ENCODE results near the gene METTL1. TPM values are rescaled to one million over a fixed set of nuclear protein-coding genes. Genes with fewer than 3 reads are reported as not detected.

The METTL1 gene
- total and polyA plus RNA-seq, 3 donors from 2014 or later, result 16.7 to 28.8 (median 22.8) TPM

- WGBS, 2 donors, result 43 to 44% methylated on average over 13 to 21 of the region's 21 CpGs
- Histone ChIP-seq H3K27ac (no peak overlapping the region), H3K27me3 (no peaks in the 10 kb centered on the region), H3K4me3 (no peak overlapping the region), H3K4me1 (peaks cover 9% of the 10 kb centered on the region), H3K9me3 (no peaks in the 10 kb centered on the region), H3K36me3 (ENCODE audit: low read depth, missing control alignments) (no peaks in the 10 kb centered on the region)
- TF ChIP-seq CTCF (IDR thresholded peaks at IDR 0.05), result no peak
- intact Hi-C loops (cut with DNase I; ENCODE audit: low total_unique reads), result no loop called here
- peak; percentile 37 for DNase-seq
Measured at GRCh38 chr12:57727758-57728395, 44.0 kb downstream of the METTL1 start.

DNA sequence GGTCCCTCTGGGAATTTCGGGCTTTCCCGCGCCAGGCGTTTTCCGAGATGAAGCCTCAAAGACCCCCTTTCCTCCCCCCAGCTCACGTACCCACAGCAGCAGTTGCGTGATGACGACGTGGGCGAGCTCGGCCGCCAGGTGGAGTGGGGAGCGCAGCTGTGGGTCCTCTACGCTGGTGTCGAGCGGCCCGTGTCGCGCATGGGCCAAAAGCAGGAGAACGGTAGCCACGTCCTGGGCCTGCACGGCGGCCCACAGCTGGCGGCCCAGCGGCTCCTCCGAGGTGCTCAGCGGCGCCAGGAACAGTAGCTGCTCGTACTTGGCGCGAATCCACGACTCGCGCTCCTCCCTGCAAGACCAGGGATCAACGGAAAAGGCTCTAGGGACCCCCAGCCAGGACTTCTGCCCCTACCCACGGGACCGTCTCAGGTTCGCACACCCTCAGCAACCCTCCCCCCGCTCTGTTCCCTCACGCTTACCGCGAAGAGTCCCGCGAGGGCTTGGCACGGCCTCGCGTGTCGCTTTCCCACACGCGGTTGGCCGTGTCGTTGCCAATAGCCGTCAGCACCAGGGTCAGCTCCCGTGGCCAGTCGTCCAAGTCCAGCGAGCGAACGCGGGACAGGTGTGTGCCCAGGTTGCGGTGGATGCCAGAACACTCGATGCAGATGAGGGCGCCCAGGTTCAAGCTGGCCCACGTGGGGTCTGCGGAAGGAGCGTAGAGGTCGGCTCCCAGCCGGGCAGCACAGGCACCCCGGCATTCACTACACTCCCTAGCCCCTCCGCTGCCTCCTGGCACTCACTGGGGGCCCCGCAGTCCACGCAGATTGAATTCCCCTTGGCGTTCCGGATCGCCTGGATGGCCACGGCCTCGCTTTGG lies 44.8 kb downstream of the METTL1 start:
- peak; percentile 50 for DNase-seq
- Histone ChIP-seq H3K36me3 (ENCODE audit: low read depth, missing control alignments) (no peaks in the 10 kb centered on the region), H3K27me3 (no peaks in the 10 kb centered on the region), H3K9me3 (no peaks in the 10 kb centered on the region), H3K27ac (no peak overlapping the region), H3K4me1 (peaks cover 9% of the 10 kb centered on the region), H3K4me3 (peak overlapping the region; percentile 49 to 61)
- WGBS, 2 donors, result 23 to 27% methylated on average over 36 to 65 of the region's 76 CpGs
- TF ChIP-seq POLR2A (IDR thresholded peaks at IDR 0.05) (no peak), CTCF (IDR thresholded peaks at IDR 0.05) (no peak)
- intact Hi-C loops (cut with DNase I; ENCODE audit: low total_unique reads), result no loop called here

GRCh38 chr12:57726151-57726883 lies 45.6 kb downstream of the METTL1 start:
- no peaks in the 10 kb centered on the region for H3K9me3 ChIP-seq
- H3K4me1 ChIP-seq, result peaks cover 9% of the 10 kb centered on the region
- WGBS, 2 donors, result 12% methylated on average over 25 to 55 of the region's 79 CpGs
- H3K27me3 ChIP-seq, result no peaks in the 10 kb centered on the region
- TF ChIP-seq CTCF (IDR thresholded peaks at IDR 0.05) (peak; percentile 12 to 51 (median 36)), POLR2A (IDR thresholded peaks at IDR 0.05) (no peak)
- intact Hi-C loops (cut with DNase I; ENCODE audit: low total_unique reads), result no loop called here
- H3K4me3 ChIP-seq, result peak overlapping the region; percentile 49 to 61
- peak; percentile 79 for DNase-seq
- H3K27ac ChIP-seq, result no peak overlapping the region
- H3K36me3 ChIP-seq (ENCODE audit: low read depth, missing control alignments), result no peaks in the 10 kb centered on the region

- Histone ChIP-seq H3K4me3 (peak overlapping the region; percentile 49 to 61), H3K27me3 (no peaks in the 10 kb centered on the region), H3K27ac (no peak overlapping the region), H3K4me1 (peaks cover 9% of the 10 kb centered on the region), H3K36me3 (ENCODE audit: low read depth, missing control alignments) (no peaks in the 10 kb centered on the region), H3K9me3 (no peaks in the 10 kb centered on the region)
- intact Hi-C loops (cut with DNase I; ENCODE audit: low total_unique reads), result no loop called here
- 17% methylated on average over 5 to 10 of the region's 10 CpGs for WGBS, 2 donors
- TF ChIP-seq POLR2A (IDR thresholded peaks at IDR 0.05), result no peak
- TF ChIP-seq CTCF (IDR thresholded peaks at IDR 0.05), result no peak
- DNase-seq, result no peak
Measured at GRCh38 chr12:57725851-57726150, 46.1 kb downstream of the METTL1 start.
